ENCODE results near the gene SDR39U1. TPM values are rescaled to one million over a fixed set of nuclear protein-coding genes. Genes with fewer than 3 reads are reported as not detected.

Gene SDR39U1
- total RNA-seq, 1 donor from 2014 or later, result 80.0 TPM

GRCh38 chr14:24425704-24426103 lies 16.9 kb downstream of the SDR39U1 start:
- Mint-ChIP-seq H3K4me1 (peaks cover 10% of the 10 kb centered on the region), H3K9me3 (no peaks in the 10 kb centered on the region), H3K27ac (no peak overlapping the region), H3K36me3 (ENCODE audit: low read depth) (no peaks in the 10 kb centered on the region), H3K4me3 (no peak overlapping the region), H3K27me3 (no peaks in the 10 kb centered on the region)
- ChIA-PET POLR2A (interaction anchor here (0.6 to 2.8 kb wide), 3 partner anchors 54 to 60 kb away, joined by 3 to 12 read pairs (median 11); no protein-coding TSS in a partner anchor), CTCF (interaction anchor here (1.1 to 2.3 kb wide), 3 partner anchors 17 to 92 kb away, joined by 3 to 11 read pairs (median 4); no protein-coding TSS in a partner anchor)
- no peak for TF ChIP-seq CTCF (IDR thresholded peaks at IDR 0.05)
- DNase-seq (no peak), ATAC-seq (ENCODE audit: low read depth) (no peak)
- intact Hi-C loops (cut with micrococcal nuclease), result no loop called here

- POLR2A ChIA-PET, result interaction anchor here (0.7 to 2.8 kb wide), 2 partner anchors 57 kb away, joined by 3 to 11 read pairs; no protein-coding TSS in a partner anchor
- TF ChIP-seq CTCF (IDR thresholded peaks at IDR 0.05), result no peak
- no peak for DNase-seq
- intact Hi-C loops (cut with micrococcal nuclease), result no loop called here
- Mint-ChIP-seq H3K9me3 (no peaks in the 10 kb centered on the region), H3K27ac (no peak overlapping the region), H3K4me3 (no peak overlapping the region), H3K36me3 (ENCODE audit: low read depth) (no peaks in the 10 kb centered on the region), H3K27me3 (peaks cover 11% of the 10 kb centered on the region), H3K4me1 (peaks cover 2% of the 10 kb centered on the region)
- CTCF ChIA-PET, result interaction anchor here (1.3 to 1.9 kb wide), 2 partner anchors 9 to 57 kb away, joined by 3 to 6 read pairs; no protein-coding TSS in a partner anchor
- no peak for ATAC-seq (ENCODE audit: low read depth)
Observed at GRCh38 chr14:24422694-24423601, 19.6 kb downstream of the SDR39U1 start.

- Mint-ChIP-seq H3K27ac (no peak overlapping the region), H3K36me3 (ENCODE audit: low read depth) (no peaks in the 10 kb centered on the region), H3K4me1 (no peaks in the 10 kb centered on the region), H3K27me3 (peaks cover 14% of the 10 kb centered on the region), H3K9me3 (no peaks in the 10 kb centered on the region), H3K4me3 (no peak overlapping the region)
- no peak for ATAC-seq (ENCODE audit: low read depth)
- CTCF ChIA-PET, result interaction anchor here (1.9 kb wide), 1 partner anchor 9 kb away, joined by 6 read pairs; no protein-coding TSS in a partner anchor
- TF ChIP-seq CTCF (IDR thresholded peaks at IDR 0.05), result no peak
- POLR2A ChIA-PET, result interaction anchor here (0.7 to 1.0 kb wide), 2 partner anchors 20 to 56 kb away, joined by 3 to 8 read pairs; no protein-coding TSS in a partner anchor
- intact Hi-C loops (cut with micrococcal nuclease), result no loop called here
- no peak for DNase-seq
Observed at GRCh38 chr14:24422261-24422660, 20.3 kb downstream of the SDR39U1 start.

- intact Hi-C loops (cut with micrococcal nuclease), result no loop called here
- ChIA-PET CTCF (interaction anchor here (0.7 to 1.4 kb wide), 4 partner anchors 9 to 85 kb away, joined by 3 to 7 read pairs (median 4); no protein-coding TSS in a partner anchor), POLR2A (interaction anchor here (1.2 to 2.0 kb wide), 3 partner anchors 11 to 79 kb away, joined by 3 to 9 read pairs (median 5); partner anchors contain the start of genes CBLN3, KHNYN and RIPK3)
- no peaks in the 10 kb centered on the region for H3K4me1 Mint-ChIP-seq
- ATAC-seq (ENCODE audit: low read depth), result no peak
- no peak for DNase-seq
- H3K4me3 Mint-ChIP-seq, result no peak overlapping the region
- peaks cover 27% of the 10 kb centered on the region for H3K27me3 Mint-ChIP-seq
- no peaks in the 10 kb centered on the region for H3K9me3 Mint-ChIP-seq
- H3K36me3 Mint-ChIP-seq (ENCODE audit: low read depth), result no peaks in the 10 kb centered on the region
- no peak for TF ChIP-seq CTCF (IDR thresholded peaks at IDR 0.05)
- H3K27ac Mint-ChIP-seq, result no peak overlapping the region
Observed at GRCh38 chr14:24418492-24418873, 24.1 kb downstream of the SDR39U1 start.

All from activated B cell treated with CpG ODN at 0.5 μM for 24 hours (primary cell).